GM23338 (cell line): ENCODE data around the gene MEI4. TPM values are rescaled to one million over a fixed set of nuclear protein-coding genes. Genes with fewer than 3 reads are reported as not detected.

Experiments used
- ATAC-seq: fragments of 200-7000 bp; cut with Tn5 transposase; 3 replicates; pipeline ENCODE4 v1.9.1; 2020
- DNase-seq: peaks from one replicate; pipeline ENCODE4 v3.0.0-alpha.2; 2015; ENCODE audit warnings: low spot score
- H2AFZ ChIP-seq: fragments of 200-600 bp; sonication (generic); 2 replicates; pipeline ENCODE4 v1.8.0; 2016; ENCODE audit warnings: antibody characterized with exemption, mild to moderate bottlenecking, moderate library complexity
- H3F3A ChIP-seq: fragments of 200-600 bp; sonication (generic); replicated peaks from 2 replicates; pipeline ENCODE4 v1.8.0; 2017; ENCODE audit warnings: antibody characterized with exemption, mixed run types, low read depth
- H3K27ac ChIP-seq: fragments of 200-600 bp; sonication (generic); 2 replicates; pipeline ENCODE4 v1.6.1; 2016; ENCODE audit warnings: low read depth
- H3K27me3 ChIP-seq: fragments of 200-600 bp; sonication (generic); 2 replicates; pipeline ENCODE4 v1.8.0; 2016; ENCODE audit warnings: mild to moderate bottlenecking, mixed run types, moderate library complexity; ENCODE audit not compliant: insufficient read depth
- H3K36me3 ChIP-seq: fragments of 200-600 bp; sonication (generic); 2 replicates; pipeline ENCODE4 v1.8.0; 2016; ENCODE audit warnings: mild to moderate bottlenecking; ENCODE audit not compliant: insufficient read depth
- H3K4me1 ChIP-seq: fragments of 200-600 bp; sonication (generic); 2 replicates; pipeline ENCODE4 v1.8.0; 2016; ENCODE audit warnings: mild to moderate bottlenecking, moderate library complexity; ENCODE audit not compliant: insufficient read depth
- H3K4me2 ChIP-seq: fragments of 200-600 bp; sonication (generic); 2 replicates; pipeline ENCODE4 v1.7.1; 2017; ENCODE audit warnings: mixed run types
- H3K4me3 ChIP-seq: fragments of 200-600 bp; sonication (generic); 2 replicates; pipeline ENCODE4 v1.6.1; 2016; ENCODE audit warnings: mixed run types
- H3K79me2 ChIP-seq: fragments of 200-600 bp; sonication (generic); replicated peaks from 2 replicates; pipeline ENCODE4 v1.8.0; 2017; ENCODE audit warnings: mild to moderate bottlenecking; ENCODE audit not compliant: insufficient read depth
- H3K9me2 ChIP-seq: fragments of 200-600 bp; sonication (generic); 2 replicates; pipeline ENCODE4 v1.8.0; 2017; ENCODE audit not compliant: insufficient read depth
- H4K20me1 ChIP-seq: fragments of 200-600 bp; sonication (generic); replicated peaks from 2 replicates; pipeline ENCODE4 v1.8.0; 2017; ENCODE audit warnings: mild to moderate bottlenecking; ENCODE audit not compliant: insufficient read depth
- H3K27ac Mint-ChIP-seq: 2 replicates; pipeline ENCODE4 v1.8.0; 2020; ENCODE audit warnings: inconsistent platforms, mild to moderate bottlenecking, moderate library complexity, mixed read lengths
- H3K27me3 Mint-ChIP-seq: 3 replicates; pipeline ENCODE4 v1.8.0; 2022; ENCODE audit warnings: low read depth, mild to moderate bottlenecking, moderate library complexity, mixed read lengths, inconsistent platforms; ENCODE audit not compliant: insufficient read depth, poor library complexity
- H3K36me3 Mint-ChIP-seq: 3 replicates; pipeline ENCODE4 v1.8.0; 2021; ENCODE audit warnings: low read depth, mild to moderate bottlenecking, inconsistent platforms, moderate library complexity, mixed read lengths
- H3K4me1 Mint-ChIP-seq: 3 replicates; pipeline ENCODE4 v1.8.0; 2020; ENCODE audit warnings: mild to moderate bottlenecking, inconsistent platforms, mixed read lengths
- H3K4me3 Mint-ChIP-seq: 3 replicates; pipeline ENCODE4 v1.8.0; 2021; ENCODE audit warnings: moderate library complexity, mild to moderate bottlenecking, inconsistent platforms, mixed read lengths
- H3K9me3 Mint-ChIP-seq: 3 replicates; pipeline ENCODE4 v1.8.0; 2020; ENCODE audit warnings: moderate library complexity, mild to moderate bottlenecking, inconsistent platforms, mixed read lengths
- EZH2 ChIP-seq: fragments of 200-600 bp; sonication (generic); IDR thresholded peaks from one replicate; pipeline ENCODE4 v1.8.0; 2017; ENCODE audit warnings: antibody characterized with exemption, mild to moderate bottlenecking, low read depth; ENCODE audit not compliant: unreplicated experiment
- EZH2phosphoT487 ChIP-seq: fragments of 200-600 bp; sonication (generic); IDR thresholded peaks from one replicate; pipeline ENCODE4 v1.8.1; 2018; ENCODE audit warnings: antibody characterized with exemption; ENCODE audit not compliant: unreplicated experiment
- JUNB ChIP-seq: IDR thresholded peaks from one replicate; pipeline ENCODE4 v1.6.1; 2016; ENCODE audit warnings: antibody characterized with exemption; ENCODE audit not compliant: unreplicated experiment
- POLR2AphosphoS5 ChIP-seq: IDR thresholded peaks from 2 replicates; pipeline ENCODE4 v1.6.1; 2016; ENCODE audit warnings: antibody characterized with exemption, low read depth
- REST ChIP-seq: IDR thresholded peaks from one replicate; pipeline ENCODE4 v1.6.1; 2018; ENCODE audit warnings: antibody characterized with exemption; ENCODE audit not compliant: unreplicated experiment
- ZNF114 ChIP-seq: fragments of 250-450 bp; sonication (Bioruptor Pico); IDR thresholded peaks from 2 replicates; pipeline ENCODE4 v1.5.0; 2020; ENCODE audit warnings: mild to moderate bottlenecking, moderate library complexity
- ZNF331 ChIP-seq: fragments of 250-450 bp; sonication (Bioruptor Pico); IDR thresholded peaks from 2 replicates; pipeline ENCODE4 v1.5.0; 2020; ENCODE audit warnings: low read depth, mild to moderate bottlenecking, moderate library complexity
- ZNF462 ChIP-seq: fragments of 250-450 bp; sonication (Bioruptor Pico); IDR thresholded peaks from 2 replicates; pipeline ENCODE4 v1.5.0; 2020; ENCODE audit warnings: mild to moderate bottlenecking, moderate library complexity
- polyA plus RNA-seq: library from polyadenylated mRNA; unstranded; fragments of >200 nt; fragmentation: Nextera tagmentation; extraction: Ambion mirVana; gene quantifications from 2 replicates; pipeline ENCODE4 v1.2.1, GENCODE V29; 2016
- total RNA-seq: library from RNA; depleted of rRNA; stranded (reverse); fragments of >200 nt; shearing (Covaris generic); gene quantifications from 2 replicates; pipeline ENCODE4 v1.2.3, GENCODE V29; 2014
- TF ChIP-seq, protein P1 (sequence below): IDR thresholded peaks from 2 replicates; pipeline ENCODE4 v1.6.1; 2016; ENCODE audit warnings: antibody characterized with exemption

The MEI4 gene
- total and polyA plus RNA-seq, 2 experiments from 2014 or later = 0.23 to 0.63 TPM

DNA sequence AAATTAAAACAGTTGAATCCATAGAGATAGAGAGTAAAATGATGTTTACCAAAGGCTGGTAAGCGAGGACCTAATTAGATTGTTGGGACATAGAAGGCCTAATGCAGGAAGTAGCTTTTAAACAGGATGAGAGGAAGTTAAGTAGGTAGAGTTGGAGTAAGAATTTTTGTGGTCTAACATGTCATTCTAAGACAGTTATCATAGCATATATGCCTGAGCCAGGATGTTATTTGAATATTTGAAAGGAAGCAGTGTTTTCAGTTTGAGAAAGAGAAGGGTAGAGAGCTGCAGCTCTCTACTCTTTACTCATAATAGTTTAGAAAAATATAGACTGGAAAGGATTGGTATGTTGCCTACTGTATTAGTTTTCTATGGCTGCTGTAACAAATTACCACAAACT lies 121.6 kb downstream of the MEI4 start:
- Histone ChIP-seq H3K27me3 (no peaks in the 10 kb centered on the region), H3K9me2 (0 out of 2 replicates have a peak, but pooled peaks cover 2% of the 10 kb centered on the region), H3K36me3 (no peaks in the 10 kb centered on the region), H3K27ac (no peak overlapping the region), H3K4me1 (no peaks in the 10 kb centered on the region), H4K20me1 (no peaks in the 10 kb centered on the region), H3K4me2 (no peak overlapping the region), H3K79me2 (no peaks in the 10 kb centered on the region), H3K4me3 (no peak overlapping the region), H3F3A (no peaks in the 10 kb centered on the region), H2AFZ (no peak overlapping the region)
- no peaks in the 10 kb centered on the region for H3K27me3 Mint-ChIP-seq
- no peak overlapping the region for H3K4me3 Mint-ChIP-seq
- H3K4me1 Mint-ChIP-seq = no peaks in the 10 kb centered on the region
- H3K36me3 Mint-ChIP-seq = no peaks in the 10 kb centered on the region
- DNase-seq = no peak
- H3K27ac Mint-ChIP-seq = no peak overlapping the region
- peaks cover 7% of the 10 kb centered on the region; the same call in 1 of the 3 replicates for H3K9me3 Mint-ChIP-seq
- TF ChIP-seq ZNF331 (CRISPR knock-in tag) = no peak
- no peak for ATAC-seq

- Histone ChIP-seq H3K4me3 (no peak overlapping the region), H2AFZ (no peak overlapping the region), H3K4me1 (no peaks in the 10 kb centered on the region), H3K27ac (no peak overlapping the region), H3K9me2 (no peaks in the 10 kb centered on the region), H3F3A (no peaks in the 10 kb centered on the region), H3K27me3 (no peaks in the 10 kb centered on the region), H3K36me3 (0 out of 2 replicates have a peak, but pooled peaks cover 5% of the 10 kb centered on the region), H3K4me2 (no peak overlapping the region), H4K20me1 (no peaks in the 10 kb centered on the region), H3K79me2 (no peaks in the 10 kb centered on the region)
- peaks cover 3% of the 10 kb centered on the region; the same call in 1 of the 3 replicates for H3K36me3 Mint-ChIP-seq
- DNase-seq = no peak
- H3K9me3 Mint-ChIP-seq = peaks cover 16% of the 10 kb centered on the region
- no peaks in the 10 kb centered on the region for H3K4me1 Mint-ChIP-seq
- ATAC-seq = no peak
- H3K27ac Mint-ChIP-seq = no peak overlapping the region
- no peaks in the 10 kb centered on the region for H3K27me3 Mint-ChIP-seq
- H3K4me3 Mint-ChIP-seq = no peak overlapping the region
- no peak for TF ChIP-seq JUNB
- TF ChIP-seq EZH2 = no peak
- no peak for TF ChIP-seq ZNF462 (CRISPR knock-in tag)
- TF ChIP-seq, protein P1, sequence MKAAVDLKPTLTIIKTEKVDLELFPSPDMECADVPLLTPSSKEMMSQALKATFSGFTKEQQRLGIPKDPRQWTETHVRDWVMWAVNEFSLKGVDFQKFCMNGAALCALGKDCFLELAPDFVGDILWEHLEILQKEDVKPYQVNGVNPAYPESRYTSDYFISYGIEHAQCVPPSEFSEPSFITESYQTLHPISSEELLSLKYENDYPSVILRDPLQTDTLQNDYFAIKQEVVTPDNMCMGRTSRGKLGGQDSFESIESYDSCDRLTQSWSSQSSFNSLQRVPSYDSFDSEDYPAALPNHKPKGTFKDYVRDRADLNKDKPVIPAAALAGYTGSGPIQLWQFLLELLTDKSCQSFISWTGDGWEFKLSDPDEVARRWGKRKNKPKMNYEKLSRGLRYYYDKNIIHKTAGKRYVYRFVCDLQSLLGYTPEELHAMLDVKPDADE = no peak
- TF ChIP-seq POLR2AphosphoS5 = no peak
- TF ChIP-seq ZNF331 (CRISPR knock-in tag) = no peak
- TF ChIP-seq REST = no peak
- no peak for TF ChIP-seq ZNF114 (CRISPR knock-in tag)
- no peak for TF ChIP-seq EZH2phosphoT487
These were observed 123.6 kb downstream of the MEI4 start for GRCh38 chr6:77776441-77776840.
